Measurements from ENCODE around the gene AMN.

- TF ChIP-seq POLR2A (IDR thresholded peaks at IDR 0.05), result no peak
- TF ChIP-seq, protein P1, sequence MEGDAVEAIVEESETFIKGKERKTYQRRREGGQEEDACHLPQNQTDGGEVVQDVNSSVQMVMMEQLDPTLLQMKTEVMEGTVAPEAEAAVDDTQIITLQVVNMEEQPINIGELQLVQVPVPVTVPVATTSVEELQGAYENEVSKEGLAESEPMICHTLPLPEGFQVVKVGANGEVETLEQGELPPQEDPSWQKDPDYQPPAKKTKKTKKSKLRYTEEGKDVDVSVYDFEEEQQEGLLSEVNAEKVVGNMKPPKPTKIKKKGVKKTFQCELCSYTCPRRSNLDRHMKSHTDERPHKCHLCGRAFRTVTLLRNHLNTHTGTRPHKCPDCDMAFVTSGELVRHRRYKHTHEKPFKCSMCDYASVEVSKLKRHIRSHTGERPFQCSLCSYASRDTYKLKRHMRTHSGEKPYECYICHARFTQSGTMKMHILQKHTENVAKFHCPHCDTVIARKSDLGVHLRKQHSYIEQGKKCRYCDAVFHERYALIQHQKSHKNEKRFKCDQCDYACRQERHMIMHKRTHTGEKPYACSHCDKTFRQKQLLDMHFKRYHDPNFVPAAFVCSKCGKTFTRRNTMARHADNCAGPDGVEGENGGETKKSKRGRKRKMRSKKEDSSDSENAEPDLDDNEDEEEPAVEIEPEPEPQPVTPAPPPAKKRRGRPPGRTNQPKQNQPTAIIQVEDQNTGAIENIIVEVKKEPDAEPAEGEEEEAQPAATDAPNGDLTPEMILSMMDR (IDR thresholded peaks at IDR 0.05), result no peak
Measured at GRCh38 chr14:102980409-102980810, 57.9 kb downstream of the AMN start.

Measured in ovary (tissue), 3 donors.